B cell (primary cell): ENCODE measurements around the gene PLAC8L1.
"Not testable (repeated sequence)": the region's sequence is repeated elsewhere in the genome, so short reads cannot be mapped to it uniquely, and the experiment has no call there.

Experiments used
- EZH2 ChIP-seq: IDR thresholded peaks from 2 replicates; pipeline ENCODE4 v1.6.1; 2012; ENCODE audit warnings: borderline replicate concordance, low read depth, mild to moderate bottlenecking, moderate library complexity, low read length; ENCODE audit not compliant: insufficient read depth, poor library complexity, severe bottlenecking
- TF ChIP-seq, protein P1 (sequence below): fragments of 200-600 bp; IDR thresholded peaks from one replicate; pipeline ENCODE4 v1.8.0; 2022; ENCODE audit warnings: antibody characterized with exemption, mild to moderate bottlenecking

DNA sequence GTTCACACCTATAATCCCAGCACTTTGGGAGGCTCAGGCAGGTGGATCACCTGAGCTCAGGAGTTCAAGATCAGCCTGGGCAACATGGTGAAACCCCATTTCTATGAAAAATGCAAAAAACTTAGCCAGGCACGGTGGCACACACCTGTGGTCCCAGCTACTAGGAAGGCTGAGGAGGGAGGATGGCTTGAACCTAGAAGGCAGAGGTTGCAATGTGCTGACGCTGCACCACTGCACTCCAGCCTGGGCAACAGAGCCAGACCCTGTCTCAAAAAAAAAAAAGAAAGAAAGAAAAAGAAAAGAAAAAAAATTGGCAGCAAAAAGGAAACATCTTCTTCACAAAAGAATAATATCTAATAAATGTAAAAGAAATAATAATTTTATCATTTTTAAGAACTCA, 3.5 kb upstream of the PLAC8L1 start:
- TF ChIP-seq, protein P1, sequence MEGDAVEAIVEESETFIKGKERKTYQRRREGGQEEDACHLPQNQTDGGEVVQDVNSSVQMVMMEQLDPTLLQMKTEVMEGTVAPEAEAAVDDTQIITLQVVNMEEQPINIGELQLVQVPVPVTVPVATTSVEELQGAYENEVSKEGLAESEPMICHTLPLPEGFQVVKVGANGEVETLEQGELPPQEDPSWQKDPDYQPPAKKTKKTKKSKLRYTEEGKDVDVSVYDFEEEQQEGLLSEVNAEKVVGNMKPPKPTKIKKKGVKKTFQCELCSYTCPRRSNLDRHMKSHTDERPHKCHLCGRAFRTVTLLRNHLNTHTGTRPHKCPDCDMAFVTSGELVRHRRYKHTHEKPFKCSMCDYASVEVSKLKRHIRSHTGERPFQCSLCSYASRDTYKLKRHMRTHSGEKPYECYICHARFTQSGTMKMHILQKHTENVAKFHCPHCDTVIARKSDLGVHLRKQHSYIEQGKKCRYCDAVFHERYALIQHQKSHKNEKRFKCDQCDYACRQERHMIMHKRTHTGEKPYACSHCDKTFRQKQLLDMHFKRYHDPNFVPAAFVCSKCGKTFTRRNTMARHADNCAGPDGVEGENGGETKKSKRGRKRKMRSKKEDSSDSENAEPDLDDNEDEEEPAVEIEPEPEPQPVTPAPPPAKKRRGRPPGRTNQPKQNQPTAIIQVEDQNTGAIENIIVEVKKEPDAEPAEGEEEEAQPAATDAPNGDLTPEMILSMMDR = not testable (repeated sequence)
- not testable (repeated sequence) for TF ChIP-seq EZH2
